ENCODE data around the gene ACSM2A. TPM values are rescaled to one million over a fixed set of nuclear protein-coding genes. Genes with fewer than 3 reads are reported as not detected.
"Not testable (repeated sequence)": the region's sequence is repeated elsewhere in the genome, so short reads cannot be mapped to it uniquely, and the experiment has no call there.

Gene ACSM2A
- total and polyA plus RNA-seq, 5 donors = not detected

GRCh38 chr16:20427401-20427797 lies 23.9 kb upstream of the ACSM2A start:
- 50% methylated on average over 2 of the region's 2 CpGs for WGBS
- ATAC-seq; H3K27ac ChIP-seq (ENCODE audit: low read length); H3K27me3 ChIP-seq (ENCODE audit: control insufficient read depth, insufficient read depth); DNase-seq; H3K4me3 ChIP-seq (ENCODE audit: low read length); H3K4me1 ChIP-seq (ENCODE audit: control insufficient read depth, insufficient read depth, low read length); intact Hi-C loops (cut with DNase I); H3K9me3 ChIP-seq (ENCODE audit: control insufficient read depth, low read length): not testable (repeated sequence)

DNA sequence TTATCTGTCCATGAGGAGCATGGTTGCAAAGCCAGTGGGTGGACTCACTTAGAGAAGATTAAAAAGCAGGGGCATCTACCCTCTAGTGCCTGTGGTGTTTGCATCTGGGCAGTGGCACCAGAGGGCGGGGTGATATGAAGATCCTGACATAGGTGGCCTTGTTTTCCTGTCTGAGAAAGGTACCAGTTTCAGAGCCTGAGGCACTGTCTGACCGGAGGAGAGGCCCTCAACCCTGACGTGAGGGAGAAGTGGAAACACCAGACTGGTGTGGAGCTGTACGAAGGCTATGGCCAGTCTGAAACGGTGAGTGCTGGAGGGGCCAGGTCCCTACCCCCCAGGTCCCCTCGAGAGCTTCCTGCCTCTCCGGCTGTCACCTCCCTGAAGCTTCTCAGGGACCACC lies 21.8 kb upstream of the ACSM2A start:
- DNase-seq; H3K27ac ChIP-seq (ENCODE audit: low read length); H3K4me1 ChIP-seq (ENCODE audit: control insufficient read depth, insufficient read depth, low read length); H3K27me3 ChIP-seq (ENCODE audit: control insufficient read depth, insufficient read depth); ATAC-seq; H3K4me3 ChIP-seq (ENCODE audit: low read length); H3K9me3 ChIP-seq (ENCODE audit: control insufficient read depth, low read length); intact Hi-C loops (cut with DNase I): not testable (repeated sequence)
- 67% methylated on average over 7 of the region's 7 CpGs for WGBS

DNA sequence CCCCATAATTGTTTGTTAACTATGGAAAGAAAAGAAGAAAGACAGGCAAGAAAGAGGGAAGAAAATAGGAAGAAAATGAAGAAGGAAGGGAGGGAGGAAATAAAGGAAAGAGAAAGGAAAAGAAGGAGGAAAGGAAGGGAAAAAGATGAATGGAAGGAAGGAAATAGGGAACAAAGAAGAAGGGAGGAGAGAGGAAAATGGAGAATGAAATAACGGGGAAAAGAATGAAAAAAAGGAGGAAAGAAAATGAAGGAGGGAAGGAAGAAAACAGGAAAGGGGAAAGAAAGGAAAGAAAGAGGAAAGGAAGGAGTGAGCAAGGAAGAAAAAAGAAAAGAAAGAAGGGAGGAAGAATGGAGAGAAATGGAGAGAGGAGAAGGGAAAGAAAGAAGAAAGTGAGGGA lies 20.8 kb upstream of the ACSM2A start:
- H3K4me1 ChIP-seq (ENCODE audit: control insufficient read depth, insufficient read depth, low read length); H3K27ac ChIP-seq (ENCODE audit: low read length); H3K4me3 ChIP-seq (ENCODE audit: low read length); DNase-seq; ATAC-seq; intact Hi-C loops (cut with DNase I); H3K9me3 ChIP-seq (ENCODE audit: control insufficient read depth, low read length); H3K27me3 ChIP-seq (ENCODE audit: control insufficient read depth, insufficient read depth): not testable (repeated sequence)
- 71% methylated on average over 1 of the region's 1 CpG for WGBS

GRCh38 chr16:20430948-20431347 lies 20.4 kb upstream of the ACSM2A start:
- Histone ChIP-seq H3K9me3 (ENCODE audit: control insufficient read depth, low read length) (no peaks in the 10 kb centered on the region), H3K27ac (ENCODE audit: low read length) (no peak overlapping the region), H3K4me3 (ENCODE audit: low read length) (no peak overlapping the region), H3K4me1 (ENCODE audit: control insufficient read depth, insufficient read depth, low read length) (no peaks in the 10 kb centered on the region), H3K27me3 (ENCODE audit: control insufficient read depth, insufficient read depth) (no peaks in the 10 kb centered on the region)
- WGBS = 79% methylated on average over 11 of the region's 11 CpGs
- intact Hi-C loops (cut with DNase I) = no loop called here
- ATAC-seq (no peak), DNase-seq (no peak)

- H3K4me1 ChIP-seq (ENCODE audit: control insufficient read depth, insufficient read depth, low read length); H3K27ac ChIP-seq (ENCODE audit: low read length); H3K9me3 ChIP-seq (ENCODE audit: control insufficient read depth, low read length); H3K27me3 ChIP-seq (ENCODE audit: control insufficient read depth, insufficient read depth); H3K4me3 ChIP-seq (ENCODE audit: low read length); ATAC-seq; intact Hi-C loops (cut with DNase I); DNase-seq: not testable (repeated sequence)
- 60% methylated on average over 2 of the region's 2 CpGs for WGBS
Observed at GRCh38 chr16:20438950-20439349, 12.4 kb upstream of the ACSM2A start.

- peak; percentile 88 to 92 for ATAC-seq
- H3K27ac ChIP-seq (ENCODE audit: low read length); H3K4me1 ChIP-seq (ENCODE audit: control insufficient read depth, insufficient read depth, low read length); intact Hi-C loops (cut with DNase I); H3K4me3 ChIP-seq (ENCODE audit: low read length); H3K9me3 ChIP-seq (ENCODE audit: control insufficient read depth, low read length); H3K27me3 ChIP-seq (ENCODE audit: control insufficient read depth, insufficient read depth): not testable (repeated sequence)
- 31% methylated on average over 3 of the region's 3 CpGs for WGBS
- DNase-seq = peak in 2 of 3 donors; percentile 62 to 73
Observed at GRCh38 chr16:20439820-20440231, 11.5 kb upstream of the ACSM2A start.

DNA sequence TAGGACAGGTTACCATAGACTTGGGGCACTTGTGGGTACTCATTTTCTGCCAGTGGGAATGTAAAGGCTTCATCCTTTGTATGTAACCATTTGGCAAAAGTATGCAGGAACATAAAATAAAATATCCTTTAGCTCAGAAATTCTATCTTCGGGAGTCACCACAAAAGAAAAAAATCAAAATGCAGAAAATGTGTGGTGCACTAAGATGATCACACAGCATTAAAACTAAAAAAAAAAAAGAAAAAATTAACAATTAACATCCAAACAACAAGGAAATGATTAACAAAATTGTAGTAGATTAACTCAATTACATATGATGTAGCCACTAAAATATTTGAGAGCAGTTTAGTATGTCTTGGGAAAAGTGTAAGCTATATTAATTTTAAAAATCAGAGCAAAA lies 10.6 kb upstream of the ACSM2A start:
- H3K9me3 ChIP-seq (ENCODE audit: control insufficient read depth, low read length); ATAC-seq; DNase-seq; H3K27me3 ChIP-seq (ENCODE audit: control insufficient read depth, insufficient read depth); intact Hi-C loops (cut with DNase I); H3K4me1 ChIP-seq (ENCODE audit: control insufficient read depth, insufficient read depth, low read length); H3K4me3 ChIP-seq (ENCODE audit: low read length): not testable (repeated sequence)
- WGBS = 62% methylated on average over 1 of the region's 1 CpG
- H3K27ac ChIP-seq (ENCODE audit: low read length) = peak overlapping the region; percentile 2

GRCh38 chr16:20441191-20441590 lies 10.1 kb upstream of the ACSM2A start:
- 55% methylated on average over 3 of the region's 3 CpGs for WGBS
- no peaks in the 10 kb centered on the region for H3K9me3 ChIP-seq (ENCODE audit: control insufficient read depth, low read length)
- DNase-seq (no peak), ATAC-seq (no peak)
- no peak overlapping the region for H3K27ac ChIP-seq (ENCODE audit: low read length)
- intact Hi-C loops (cut with DNase I) = no loop called here
- no peaks in the 10 kb centered on the region for H3K27me3 ChIP-seq (ENCODE audit: control insufficient read depth, insufficient read depth)
- H3K4me3 ChIP-seq (ENCODE audit: low read length) = no peak overlapping the region
- H3K4me1 ChIP-seq (ENCODE audit: control insufficient read depth, insufficient read depth, low read length) = peaks cover 2% of the 10 kb centered on the region

GRCh38 chr16:20441859-20442258 lies 9.5 kb upstream of the ACSM2A start:
- H3K27me3 ChIP-seq (ENCODE audit: control insufficient read depth, insufficient read depth); H3K27ac ChIP-seq (ENCODE audit: low read length): not testable (repeated sequence)
- 93% methylated on average over 2 of the region's 4 CpGs for WGBS

DNA sequence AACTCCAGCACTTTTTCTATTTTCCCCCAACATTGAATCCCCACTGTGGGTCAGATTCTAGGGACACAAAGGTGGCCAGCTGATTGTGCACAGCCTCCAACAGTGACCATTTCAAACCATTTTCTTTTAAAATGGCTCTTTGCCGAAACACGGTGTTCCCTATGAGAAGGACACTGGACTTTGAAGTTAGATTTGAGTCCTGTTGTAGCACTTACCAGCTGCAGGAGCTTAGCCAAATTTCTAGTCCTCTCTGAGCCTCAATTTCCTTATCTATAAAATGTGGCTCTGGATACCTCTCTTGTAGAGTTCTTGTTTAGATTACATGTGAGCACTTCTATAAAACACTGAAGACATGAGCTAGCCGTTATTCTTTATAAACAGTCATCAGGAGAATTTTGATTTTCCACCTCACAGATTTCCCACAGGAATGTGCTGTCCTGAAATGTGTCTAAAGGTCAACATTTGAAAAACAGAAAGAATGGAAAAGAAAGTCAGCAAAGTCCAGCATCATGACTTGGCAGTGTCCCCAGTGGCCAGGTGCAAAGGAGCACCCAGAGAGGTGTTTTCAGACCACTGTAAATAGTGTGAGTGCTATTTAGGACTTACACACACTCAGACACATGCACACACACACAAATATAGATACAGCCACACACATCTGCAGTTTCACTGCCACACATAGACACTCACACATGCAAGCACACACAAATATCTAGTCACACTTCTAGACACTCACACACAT lies 4.5 kb upstream of the ACSM2A start:
- ATAC-seq; intact Hi-C loops (cut with DNase I): not testable (repeated sequence)

More at GRCh38 chr16:20441859-20442258, 9.5 kb upstream of the ACSM2A start:
- intact Hi-C loops (cut with DNase I); H3K9me3 ChIP-seq (ENCODE audit: control insufficient read depth, low read length); DNase-seq; H3K4me1 ChIP-seq (ENCODE audit: control insufficient read depth, insufficient read depth, low read length); H3K4me3 ChIP-seq (ENCODE audit: low read length): not testable (repeated sequence)
- ATAC-seq = peak in 1 of 2 donors; percentile 50

DNA sequence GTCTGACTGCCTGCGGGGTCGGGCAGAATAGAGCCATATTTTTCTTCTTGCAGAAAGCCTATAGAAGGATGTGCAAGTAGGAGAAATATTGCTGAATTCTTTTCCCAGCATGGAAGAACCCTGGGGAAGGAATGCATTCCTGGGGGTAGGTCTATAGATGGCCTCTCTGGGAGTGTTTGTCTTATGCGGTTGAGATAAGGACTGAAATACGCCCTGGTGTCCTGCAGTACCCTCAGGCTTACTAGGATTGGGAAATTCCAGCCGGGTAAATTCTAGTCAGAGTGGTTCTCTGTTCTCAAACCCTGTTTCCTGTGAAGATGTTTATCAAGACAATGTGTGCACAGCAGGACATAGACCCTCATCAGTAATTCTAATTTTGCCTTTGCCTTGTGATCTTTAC lies 2.3 kb downstream of the ACSM2A start:
- H3K27ac ChIP-seq (ENCODE audit: low read length); H3K4me1 ChIP-seq (ENCODE audit: control insufficient read depth, insufficient read depth, low read length); H3K27me3 ChIP-seq (ENCODE audit: control insufficient read depth, insufficient read depth); DNase-seq; intact Hi-C loops (cut with DNase I); H3K9me3 ChIP-seq (ENCODE audit: control insufficient read depth, low read length); H3K4me3 ChIP-seq (ENCODE audit: low read length); ATAC-seq: not testable (repeated sequence)
- WGBS = 82% methylated on average over 4 of the region's 5 CpGs

More for the DNA sequence above, 4.5 kb upstream of the ACSM2A start:
- not testable (repeated sequence) for DNase-seq; H3K27me3 ChIP-seq (ENCODE audit: control insufficient read depth, insufficient read depth); H3K9me3 ChIP-seq (ENCODE audit: control insufficient read depth, low read length); H3K27ac ChIP-seq (ENCODE audit: low read length); H3K4me3 ChIP-seq (ENCODE audit: low read length); H3K4me1 ChIP-seq (ENCODE audit: control insufficient read depth, insufficient read depth, low read length)
- WGBS = no CpG with 5 or more reads among the region's 3 CpGs
